ENCODE data around the gene ENTPD5. TPM values are rescaled to one million over a fixed set of nuclear protein-coding genes. Genes with fewer than 3 reads are reported as not detected.

ENTPD5 gene
- total RNA-seq, 1 experiment from 2014 or later: 6.8 TPM

- Histone ChIP-seq H3K4ac (ENCODE audit: low read depth, low read length) (no peak overlapping the region), H2BK120ac (ENCODE audit: low read depth, low read length, poor library complexity, severe bottlenecking) (no peak overlapping the region), H4K20me1 (ENCODE audit: control insufficient read depth, insufficient read depth, insufficient read length) (no peaks in the 10 kb centered on the region), H3K4me1 (ENCODE audit: insufficient read depth, low read length) (no peaks in the 10 kb centered on the region), H2AFZ (ENCODE audit: low read length) (no peak overlapping the region), H4K5ac (ENCODE audit: insufficient read length, low read depth, low read length) (no peak overlapping the region), H3K56ac (ENCODE audit: insufficient read length, low read depth, low read length) (no peak overlapping the region), H4K8ac (replicated peaks; ENCODE audit: insufficient read length, low read depth, low read length) (no peak overlapping the region), H2BK15ac (ENCODE audit: low read depth, low read length) (no peak overlapping the region), H3K23ac (ENCODE audit: insufficient read length, low read depth, low read length) (no peak overlapping the region), H3T11ph (ENCODE audit: low read length) (no peak overlapping the region), H3K23me2 (ENCODE audit: insufficient read length, low read depth, low read length, poor library complexity, severe bottlenecking) (no peaks in the 10 kb centered on the region), H3K14ac (ENCODE audit: insufficient read depth, low read length) (no peak overlapping the region), H3K4me2 (ENCODE audit: insufficient read depth, insufficient read length, low read length) (no peak overlapping the region), H2AK5ac (ENCODE audit: insufficient read length, low read length) (no peak overlapping the region), H2BK20ac (ENCODE audit: low read depth, low read length, poor library complexity, severe bottlenecking) (no peak overlapping the region), H3K79me2 (ENCODE audit: insufficient read depth, low read length) (no peaks in the 10 kb centered on the region), H4K91ac (ENCODE audit: insufficient read length, low read depth, low read length) (no peak overlapping the region), H2BK12ac (ENCODE audit: insufficient read length, low read depth, low read length) (no peak overlapping the region), H3K79me1 (ENCODE audit: insufficient read depth, low read depth, low read length, poor library complexity, severe bottlenecking) (no peaks in the 10 kb centered on the region), H2BK5ac (ENCODE audit: insufficient read length, low read length) (no peak overlapping the region), H3K27me3 (ENCODE audit: insufficient read depth, low read length) (no peaks in the 10 kb centered on the region), H3K9me3 (ENCODE audit: control insufficient read depth, low read depth, low read length) (no peaks in the 10 kb centered on the region), H3K9ac (ENCODE audit: extremely low read depth, insufficient read length, low read length) (no peak overlapping the region), H3K27ac (ENCODE audit: insufficient read length, low read depth, low read length) (no peak overlapping the region), H3K18ac (ENCODE audit: insufficient read length, low read depth, low read length) (no peak overlapping the region)
- no peak for DNase-seq
- no peaks in the 10 kb centered on the region for H3K4me1 Mint-ChIP-seq
- H3K27me3 Mint-ChIP-seq (ENCODE audit: low read depth): no peaks in the 10 kb centered on the region
- no peak overlapping the region for H3K4me3 Mint-ChIP-seq
- WGBS (ENCODE audit: extremely low coverage, insufficient read length, low lambda C conversion rate): no CpG with 5 or more reads among the region's 3 CpGs
- no peaks in the 10 kb centered on the region for H3K36me3 Mint-ChIP-seq (ENCODE audit: insufficient read depth in 1 of 3, low read depth in 3 of 3)
- H3K27ac Mint-ChIP-seq: no peak overlapping the region
- TF ChIP-seq CTCF (conservative IDR thresholded peaks at IDR 0.05): peak; percentile 81
- no peaks in the 10 kb centered on the region for H3K9me3 Mint-ChIP-seq
Measured at GRCh38 chr14:74038020-74038859, 19.2 kb upstream of the ENTPD5 start.
